ENCODE data around the gene PRPF6. TPM values are rescaled to one million over a fixed set of nuclear protein-coding genes. Genes with fewer than 3 reads are reported as not detected.
A peak's percentile ranks its signal among the peaks of the same experiment; 100 is the strongest.

Gene PRPF6
- total and polyA plus RNA-seq, 2 of the 13 experiments (the other 11 are each of a cell fraction or from before 2014, with no cell fraction given) = 63.7 to 101 TPM

DNA sequence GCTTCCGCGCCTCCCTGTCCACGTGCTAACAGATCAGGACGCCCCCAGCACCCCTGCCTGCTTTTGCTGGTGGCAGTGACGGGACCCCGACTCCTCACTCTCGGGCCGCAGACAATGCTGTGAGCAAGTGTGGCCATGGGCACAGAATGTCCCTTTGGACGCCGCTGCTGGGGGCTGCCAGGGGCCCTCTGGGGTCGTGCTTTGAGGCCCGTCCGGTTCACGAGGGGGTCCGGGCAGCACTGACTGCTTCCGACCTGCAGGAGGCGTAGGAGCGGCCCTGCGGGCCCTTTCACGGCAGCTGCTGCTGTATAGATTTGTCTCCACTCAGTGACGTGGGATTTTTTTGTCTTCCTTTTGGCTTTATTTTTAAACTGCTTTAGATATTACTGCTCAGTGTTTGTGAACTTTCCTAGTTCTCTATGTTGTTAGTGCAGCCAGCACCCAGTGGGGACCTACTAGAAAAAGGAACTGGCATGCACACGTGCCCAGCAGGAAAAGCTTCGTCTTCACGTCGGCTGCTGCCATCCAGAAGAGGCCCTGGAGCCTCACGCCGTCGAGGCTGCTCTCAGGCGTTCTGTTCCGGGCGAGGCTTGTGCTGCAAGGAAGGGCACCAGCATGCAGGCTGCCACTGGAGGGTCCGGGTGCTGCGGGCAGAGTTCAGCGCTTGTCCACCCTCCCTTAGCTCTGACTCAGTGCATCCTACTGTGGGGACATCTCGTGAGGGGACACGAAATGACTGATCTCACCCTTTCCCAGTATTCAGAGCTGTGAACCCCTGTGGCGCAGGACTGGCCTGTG, 46.5 kb upstream of the PRPF6 start (continued):
- TF ChIP-seq HNF1A (IDR thresholded peaks at IDR 0.05; ENCODE audit: low read depth) (no peak), HNF1A (CRISPR knock-in tag; IDR thresholded peaks at IDR 0.05; ENCODE audit: borderline replicate concordance) (no peak), ZNF563 (CRISPR knock-in tag; IDR thresholded peaks at IDR 0.05) (no peak), ZFP82 (CRISPR knock-in tag; IDR thresholded peaks at IDR 0.05; ENCODE audit: borderline replicate concordance) (0 out of 2 replicates have a peak, but pooled peaks have one; percentile 31), PLSCR1 (CRISPR knock-in tag; IDR thresholded peaks at IDR 0.05; ENCODE audit: borderline replicate concordance) (no peak), NRL (CRISPR knock-in tag; IDR thresholded peaks at IDR 0.05; ENCODE audit: borderline replicate concordance) (no peak), FIP1L1 (IDR thresholded peaks at IDR 0.05; ENCODE audit: borderline replicate concordance, insufficient read depth, low read depth, low read length) (no peak), ATF5 (CRISPR knock-in tag; IDR thresholded peaks at IDR 0.05; ENCODE audit: low read depth) (no peak), KLF15 (CRISPR knock-in tag; IDR thresholded peaks at IDR 0.05; ENCODE audit: borderline replicate concordance) (no peak)
- TF ChIP-seq, protein P1, sequence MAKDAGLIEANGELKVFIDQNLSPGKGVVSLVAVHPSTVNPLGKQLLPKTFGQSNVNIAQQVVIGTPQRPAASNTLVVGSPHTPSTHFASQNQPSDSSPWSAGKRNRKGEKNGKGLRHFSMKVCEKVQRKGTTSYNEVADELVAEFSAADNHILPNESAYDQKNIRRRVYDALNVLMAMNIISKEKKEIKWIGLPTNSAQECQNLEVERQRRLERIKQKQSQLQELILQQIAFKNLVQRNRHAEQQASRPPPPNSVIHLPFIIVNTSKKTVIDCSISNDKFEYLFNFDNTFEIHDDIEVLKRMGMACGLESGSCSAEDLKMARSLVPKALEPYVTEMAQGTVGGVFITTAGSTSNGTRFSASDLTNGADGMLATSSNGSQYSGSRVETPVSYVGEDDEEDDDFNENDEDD (CRISPR knock-in tag; IDR thresholded peaks at IDR 0.05; ENCODE audit: borderline replicate concordance) = no peak
- TF ChIP-seq, protein P2, sequence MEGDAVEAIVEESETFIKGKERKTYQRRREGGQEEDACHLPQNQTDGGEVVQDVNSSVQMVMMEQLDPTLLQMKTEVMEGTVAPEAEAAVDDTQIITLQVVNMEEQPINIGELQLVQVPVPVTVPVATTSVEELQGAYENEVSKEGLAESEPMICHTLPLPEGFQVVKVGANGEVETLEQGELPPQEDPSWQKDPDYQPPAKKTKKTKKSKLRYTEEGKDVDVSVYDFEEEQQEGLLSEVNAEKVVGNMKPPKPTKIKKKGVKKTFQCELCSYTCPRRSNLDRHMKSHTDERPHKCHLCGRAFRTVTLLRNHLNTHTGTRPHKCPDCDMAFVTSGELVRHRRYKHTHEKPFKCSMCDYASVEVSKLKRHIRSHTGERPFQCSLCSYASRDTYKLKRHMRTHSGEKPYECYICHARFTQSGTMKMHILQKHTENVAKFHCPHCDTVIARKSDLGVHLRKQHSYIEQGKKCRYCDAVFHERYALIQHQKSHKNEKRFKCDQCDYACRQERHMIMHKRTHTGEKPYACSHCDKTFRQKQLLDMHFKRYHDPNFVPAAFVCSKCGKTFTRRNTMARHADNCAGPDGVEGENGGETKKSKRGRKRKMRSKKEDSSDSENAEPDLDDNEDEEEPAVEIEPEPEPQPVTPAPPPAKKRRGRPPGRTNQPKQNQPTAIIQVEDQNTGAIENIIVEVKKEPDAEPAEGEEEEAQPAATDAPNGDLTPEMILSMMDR (CRISPR knock-in tag; IDR thresholded peaks at IDR 0.05) = peak; percentile 63
- TF ChIP-seq, protein P3, sequence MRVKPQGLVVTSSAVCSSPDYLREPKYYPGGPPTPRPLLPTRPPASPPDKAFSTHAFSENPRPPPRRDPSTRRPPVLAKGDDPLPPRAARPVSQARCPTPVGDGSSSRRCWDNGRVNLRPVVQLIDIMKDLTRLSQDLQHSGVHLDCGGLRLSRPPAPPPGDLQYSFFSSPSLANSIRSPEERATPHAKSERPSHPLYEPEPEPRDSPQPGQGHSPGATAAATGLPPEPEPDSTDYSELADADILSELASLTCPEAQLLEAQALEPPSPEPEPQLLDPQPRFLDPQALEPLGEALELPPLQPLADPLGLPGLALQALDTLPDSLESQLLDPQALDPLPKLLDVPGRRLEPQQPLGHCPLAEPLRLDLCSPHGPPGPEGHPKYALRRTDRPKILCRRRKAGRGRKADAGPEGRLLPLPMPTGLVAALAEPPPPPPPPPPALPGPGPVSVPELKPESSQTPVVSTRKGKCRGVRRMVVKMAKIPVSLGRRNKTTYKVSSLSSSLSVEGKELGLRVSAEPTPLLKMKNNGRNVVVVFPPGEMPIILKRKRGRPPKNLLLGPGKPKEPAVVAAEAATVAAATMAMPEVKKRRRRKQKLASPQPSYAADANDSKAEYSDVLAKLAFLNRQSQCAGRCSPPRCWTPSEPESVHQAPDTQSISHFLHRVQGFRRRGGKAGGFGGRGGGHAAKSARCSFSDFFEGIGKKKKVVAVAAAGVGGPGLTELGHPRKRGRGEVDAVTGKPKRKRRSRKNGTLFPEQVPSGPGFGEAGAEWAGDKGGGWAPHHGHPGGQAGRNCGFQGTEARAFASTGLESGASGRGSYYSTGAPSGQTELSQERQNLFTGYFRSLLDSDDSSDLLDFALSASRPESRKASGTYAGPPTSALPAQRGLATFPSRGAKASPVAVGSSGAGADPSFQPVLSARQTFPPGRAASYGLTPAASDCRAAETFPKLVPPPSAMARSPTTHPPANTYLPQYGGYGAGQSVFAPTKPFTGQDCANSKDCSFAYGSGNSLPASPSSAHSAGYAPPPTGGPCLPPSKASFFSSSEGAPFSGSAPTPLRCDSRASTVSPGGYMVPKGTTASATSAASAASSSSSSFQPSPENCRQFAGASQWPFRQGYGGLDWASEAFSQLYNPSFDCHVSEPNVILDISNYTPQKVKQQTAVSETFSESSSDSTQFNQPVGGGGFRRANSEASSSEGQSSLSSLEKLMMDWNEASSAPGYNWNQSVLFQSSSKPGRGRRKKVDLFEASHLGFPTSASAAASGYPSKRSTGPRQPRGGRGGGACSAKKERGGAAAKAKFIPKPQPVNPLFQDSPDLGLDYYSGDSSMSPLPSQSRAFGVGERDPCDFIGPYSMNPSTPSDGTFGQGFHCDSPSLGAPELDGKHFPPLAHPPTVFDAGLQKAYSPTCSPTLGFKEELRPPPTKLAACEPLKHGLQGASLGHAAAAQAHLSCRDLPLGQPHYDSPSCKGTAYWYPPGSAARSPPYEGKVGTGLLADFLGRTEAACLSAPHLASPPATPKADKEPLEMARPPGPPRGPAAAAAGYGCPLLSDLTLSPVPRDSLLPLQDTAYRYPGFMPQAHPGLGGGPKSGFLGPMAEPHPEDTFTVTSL (CRISPR knock-in tag; IDR thresholded peaks at IDR 0.05; ENCODE audit: borderline replicate concordance) = no peak

All from HepG2 (cell line).